GM18511 (cell line): ENCODE measurements around the gene HBG2.
A peak's percentile ranks its signal among the peaks of the same experiment; 100 is the strongest.
"Not testable (repeated sequence)": the region's sequence is repeated elsewhere in the genome, so short reads cannot be mapped to it uniquely, and the experiment has no call there.

Experiments used
- ATAC-seq: cut with Tn5 transposase; IDR thresholded peaks from one replicate; pipeline ENCODE4 v1.9.1; 2021; ENCODE audit warnings: mild to moderate bottlenecking, moderate library complexity; ENCODE audit not compliant: unreplicated experiment

HBG2 gene

GRCh38 chr11:5250543-5251204 lies 3.9 kb downstream of the HBG2 start:
- ATAC-seq: no peak

GRCh38 chr11:5249807-5250396 lies 4.7 kb downstream of the HBG2 start, which contains the start of gene HBG1:
Gene HBG1, minus strand, starts transcription at chr11:5249857. Its CDS starts 53 bp downstream, at chr11:5249804.
- ATAC-seq: not testable (repeated sequence)

- not testable (repeated sequence) for ATAC-seq
Observed at GRCh38 chr11:5248498-5248897, 6.1 kb downstream of the HBG2 start.

- ATAC-seq: no peak
Observed at GRCh38 chr11:5247472-5248192, 6.9 kb downstream of the HBG2 start.

GRCh38 chr11:5246772-5247471 lies 7.7 kb downstream of the HBG2 start:
- no peak for ATAC-seq

- no peak for ATAC-seq
Observed at GRCh38 chr11:5245155-5245554, 9.4 kb downstream of the HBG2 start.

- ATAC-seq: no peak
Observed at GRCh38 chr11:5243816-5244180, 10.8 kb downstream of the HBG2 start.

- ATAC-seq: peak; percentile 78
Observed at GRCh38 chr11:5242933-5243815, 11.4 kb downstream of the HBG2 start.

GRCh38 chr11:5242208-5242607 lies 12.4 kb downstream of the HBG2 start:
- no peak for ATAC-seq

- no peak for ATAC-seq
Observed at GRCh38 chr11:5241458-5241857, 13.1 kb downstream of the HBG2 start.

- no peak for ATAC-seq
Observed at GRCh38 chr11:5240458-5240857, 14.1 kb downstream of the HBG2 start.

- no peak for ATAC-seq
Observed at GRCh38 chr11:5240056-5240455, 14.5 kb downstream of the HBG2 start.

GRCh38 chr11:5239046-5239445 lies 15.5 kb downstream of the HBG2 start:
- no peak for ATAC-seq

- no peak for ATAC-seq
Observed at GRCh38 chr11:5238486-5238885, 16.1 kb downstream of the HBG2 start.

GRCh38 chr11:5237420-5237819 lies 17.2 kb downstream of the HBG2 start:
- ATAC-seq: no peak

- ATAC-seq: no peak
Observed at GRCh38 chr11:5235364-5236095, 19.1 kb downstream of the HBG2 start.

GRCh38 chr11:5234381-5234834 lies 20.2 kb downstream of the HBG2 start, which contains the start of gene HBD:
Gene HBD, minus strand, starts transcription at chr11:5234483. Its CDS starts 50 bp downstream, at chr11:5234433.
- peak; percentile 91 for ATAC-seq

- no peak for ATAC-seq
Observed at GRCh38 chr11:5233307-5233706, 21.3 kb downstream of the HBG2 start.

GRCh38 chr11:5232821-5233220 lies 21.8 kb downstream of the HBG2 start:
- no peak for ATAC-seq

GRCh38 chr11:5232176-5232575 lies 22.4 kb downstream of the HBG2 start:
- no peak for ATAC-seq
